HAP-1 (cell line): ENCODE data around the gene PIGH.

ENCODE experiments used
- DNase-seq, 2 experiments: peaks; one replicate each; pipeline ENCODE4 v3.0.0-alpha.2; 2016 to 2020; ENCODE audit warnings: low spot score in 2 of 2
- H3K27me3 ChIP-seq: fragments of 250-450 bp; sonication (Bioruptor Pico); 2 replicates; pipeline ENCODE4 v1.5.1; 2020; ENCODE audit warnings: low read depth, mild to moderate bottlenecking, moderate library complexity
- H3K36me3 ChIP-seq: fragments of 250-450 bp; sonication (Bioruptor Pico); replicated peaks from 2 replicates; pipeline ENCODE4 v1.5.1; 2020; ENCODE audit warnings: mild to moderate bottlenecking
- H3K4me1 ChIP-seq: fragments of 250-450 bp; sonication (Bioruptor Pico); 2 replicates; pipeline ENCODE4 v1.5.1; 2020; ENCODE audit warnings: mild to moderate bottlenecking
- H3K4me3 ChIP-seq: fragments of 250-450 bp; sonication (Bioruptor Pico); 2 replicates; pipeline ENCODE4 v1.5.1; 2020; ENCODE audit warnings: mild to moderate bottlenecking, moderate library complexity
- H3K9me3 ChIP-seq: fragments of 250-450 bp; sonication (Bioruptor Pico); 2 replicates; pipeline ENCODE4 v1.5.1; 2020; ENCODE audit warnings: mild to moderate bottlenecking, moderate library complexity
- in situ Hi-C: fragments of 300-500 bp; cut with MboI; formaldehyde crosslinking; loops from 3 replicates; pipeline ENCODE4 v1.14.3; 2020; ENCODE audit warnings: low sequenced_read_pairs, inconsistent platforms, mixed read lengths

The PIGH gene

GRCh38 chr14:67589204-67589770 lies 10.8 kb downstream of the PIGH start:
- H3K4me1 ChIP-seq = no peaks in the 10 kb centered on the region
- in situ Hi-C loops = no loop called here
- H3K27me3 ChIP-seq = no peaks in the 10 kb centered on the region
- H3K4me3 ChIP-seq = no peak overlapping the region
- H3K36me3 ChIP-seq = peaks cover 56% of the 10 kb centered on the region
- no peaks in the 10 kb centered on the region for H3K9me3 ChIP-seq
- DNase-seq = no peak

GRCh38 chr14:67586369-67586768 lies 13.7 kb downstream of the PIGH start:
- in situ Hi-C loops = no loop called here
- Histone ChIP-seq H3K36me3 (peaks cover 43% of the 10 kb centered on the region), H3K9me3 (no peaks in the 10 kb centered on the region)

GRCh38 chr14:67584978-67585377 lies 15.1 kb downstream of the PIGH start:
- H3K36me3 ChIP-seq = peaks cover 35% of the 10 kb centered on the region
- no peak for DNase-seq
- no peaks in the 10 kb centered on the region for H3K4me1 ChIP-seq
- H3K4me3 ChIP-seq = no peak overlapping the region
- H3K27me3 ChIP-seq = no peaks in the 10 kb centered on the region
- no peaks in the 10 kb centered on the region for H3K9me3 ChIP-seq
- in situ Hi-C loops = loop anchor here (5.0 kb wide), 1 partner anchor 117 kb away; the partner anchor contains the start of gene RDH12

More at GRCh38 chr14:67586369-67586768, 13.7 kb downstream of the PIGH start:
- Histone ChIP-seq H3K4me1 (no peaks in the 10 kb centered on the region), H3K4me3 (no peak overlapping the region), H3K27me3 (no peaks in the 10 kb centered on the region)
- DNase-seq = no peak

- Histone ChIP-seq H3K4me1 (no peaks in the 10 kb centered on the region), H3K36me3 (peaks cover 28% of the 10 kb centered on the region), H3K4me3 (no peak overlapping the region), H3K9me3 (no peaks in the 10 kb centered on the region), H3K27me3 (no peaks in the 10 kb centered on the region)
- in situ Hi-C loops = loop anchor here (5.0 kb wide), 1 partner anchor 118 kb away; the partner anchor contains the start of gene RDH12
- peak; percentile 32 to 62 for DNase-seq
Measured at GRCh38 chr14:67583711-67584644, 16.1 kb downstream of the PIGH start.

- H3K27me3 ChIP-seq = no peaks in the 10 kb centered on the region
- no peak overlapping the region for H3K4me3 ChIP-seq
- H3K36me3 ChIP-seq = peaks cover 12% of the 10 kb centered on the region
- no peak for DNase-seq
- H3K4me1 ChIP-seq = no peaks in the 10 kb centered on the region
- no peaks in the 10 kb centered on the region for H3K9me3 ChIP-seq
- in situ Hi-C loops = loop anchor here (5.0 kb wide), 1 partner anchor 120 kb away; the partner anchor contains the start of gene RDH12
Measured at GRCh38 chr14:67582061-67582460, 18.0 kb downstream of the PIGH start.

GRCh38 chr14:67581643-67582042 lies 18.4 kb downstream of the PIGH start:
- Histone ChIP-seq H3K4me3 (no peak overlapping the region), H3K36me3 (peaks cover 9% of the 10 kb centered on the region), H3K9me3 (no peaks in the 10 kb centered on the region), H3K27me3 (no peaks in the 10 kb centered on the region), H3K4me1 (no peaks in the 10 kb centered on the region)
- DNase-seq = no peak
- in situ Hi-C loops = loop anchor here (5.0 kb wide), 1 partner anchor 121 kb away; the partner anchor contains the start of gene RDH12

GRCh38 chr14:67580336-67581171 lies 19.5 kb downstream of the PIGH start:
- Histone ChIP-seq H3K27me3 (no peaks in the 10 kb centered on the region), H3K4me3 (no peak overlapping the region), H3K9me3 (no peaks in the 10 kb centered on the region), H3K4me1 (no peaks in the 10 kb centered on the region), H3K36me3 (peaks cover 4% of the 10 kb centered on the region; the same call in 1 of the 2 replicates)
- DNase-seq = peak; percentile 18 to 24
- in situ Hi-C loops = loop anchor here (5.0 kb wide), 1 partner anchor 122 kb away; the partner anchor contains the start of gene RDH12

GRCh38 chr14:67579636-67580035 lies 20.4 kb downstream of the PIGH start:
- no peak for DNase-seq
- no peak overlapping the region for H3K4me3 ChIP-seq
- in situ Hi-C loops = loop anchor here (5.0 to 10.0 kb wide), 2 partner anchors 123 to 155 kb away; partner anchors contain the start of gene RDH12
- H3K36me3 ChIP-seq = peaks cover 4% of the 10 kb centered on the region; the same call in 1 of the 2 replicates
- H3K27me3 ChIP-seq = no peaks in the 10 kb centered on the region
- H3K9me3 ChIP-seq = no peaks in the 10 kb centered on the region
- H3K4me1 ChIP-seq = no peaks in the 10 kb centered on the region

GRCh38 chr14:67579040-67579439 lies 21.0 kb downstream of the PIGH start:
- no peaks in the 10 kb centered on the region; the same call in 1 of the 2 replicates for H3K36me3 ChIP-seq
- no peaks in the 10 kb centered on the region for H3K4me1 ChIP-seq
- DNase-seq = no peak
- in situ Hi-C loops = loop anchor here (10.0 kb wide), 1 partner anchor 154 kb away; no protein-coding TSS in a partner anchor
- H3K27me3 ChIP-seq = no peaks in the 10 kb centered on the region
- H3K4me3 ChIP-seq = no peak overlapping the region
- H3K9me3 ChIP-seq = no peaks in the 10 kb centered on the region

- Histone ChIP-seq H3K4me3 (no peak overlapping the region), H3K4me1 (no peaks in the 10 kb centered on the region), H3K36me3 (no peaks in the 10 kb centered on the region; the same call in 1 of the 2 replicates), H3K9me3 (no peaks in the 10 kb centered on the region), H3K27me3 (no peaks in the 10 kb centered on the region)
- in situ Hi-C loops = loop anchor here (10.0 kb wide), 1 partner anchor 153 kb away; no protein-coding TSS in a partner anchor
- DNase-seq = no peak
Measured at GRCh38 chr14:67577909-67578749, 21.9 kb downstream of the PIGH start.

- Histone ChIP-seq H3K9me3 (no peaks in the 10 kb centered on the region), H3K27me3 (no peaks in the 10 kb centered on the region), H3K4me1 (no peaks in the 10 kb centered on the region), H3K36me3 (no peaks in the 10 kb centered on the region; the same call in 1 of the 2 replicates), H3K4me3 (no peak overlapping the region)
- in situ Hi-C loops = loop anchor here (10.0 kb wide), 1 partner anchor 152 kb away; no protein-coding TSS in a partner anchor
- no peak for DNase-seq
Measured at GRCh38 chr14:67577181-67577808, 22.8 kb downstream of the PIGH start.
